Loucy (cell line): ENCODE measurements around the gene TNFSF8.

Source experiments
- CTCF ChIP-seq: fragments of 200-600 bp; sonication (generic); conservative IDR thresholded peaks from 2 replicates; pipeline ENCODE4 v1.5.1; 2014; ENCODE audit warnings: mild to moderate bottlenecking, antibody characterized with exemption, low read length
- EZH2phosphoT487 ChIP-seq: fragments of 200-600 bp; IDR thresholded peaks from 2 replicates; pipeline ENCODE4 v1.6.1; 2018; ENCODE audit warnings: antibody characterized with exemption, mild to moderate bottlenecking, moderate library complexity, borderline replicate concordance

GRCh38 chr9:114853071-114853855 lies 77.1 kb downstream of the TNFSF8 start:
- TF ChIP-seq CTCF (no peak), EZH2phosphoT487 (no peak)
